Measurements from ENCODE around the gene MMP12. TPM values are rescaled to one million over a fixed set of nuclear protein-coding genes. Genes with fewer than 3 reads are reported as not detected.

MMP12 gene
- total RNA-seq, 1 experiment from 2014 or later = not detected

GRCh38 chr11:102840018-102840417 is 34.8 kb downstream of the MMP12 start:
- Mint-ChIP-seq H3K27me3 (ENCODE audit: low read depth) (no peaks in the 10 kb centered on the region), H3K4me3 (no peak overlapping the region)
- no peak for DNase-seq

More at GRCh38 chr11:102840018-102840417, 34.8 kb downstream of the MMP12 start:
- Histone ChIP-seq H2BK120ac (ENCODE audit: low read depth, low read length, poor library complexity, severe bottlenecking) (no peak overlapping the region), H3K56ac (ENCODE audit: insufficient read length, low read depth, low read length) (no peak overlapping the region), H3K27me3 (ENCODE audit: insufficient read depth, low read length) (no peaks in the 10 kb centered on the region), H3K18ac (ENCODE audit: insufficient read length, low read depth, low read length) (no peak overlapping the region), H3K4me2 (ENCODE audit: insufficient read depth, insufficient read length, low read length) (no peak overlapping the region), H4K91ac (ENCODE audit: insufficient read length, low read depth, low read length) (no peak overlapping the region), H3K14ac (ENCODE audit: insufficient read depth, low read length) (no peak overlapping the region), H3K79me1 (ENCODE audit: insufficient read depth, low read depth, low read length, poor library complexity, severe bottlenecking) (no peaks in the 10 kb centered on the region), H2BK15ac (ENCODE audit: low read depth, low read length) (no peak overlapping the region), H3K27ac (ENCODE audit: insufficient read length, low read depth, low read length) (no peak overlapping the region), H3K9me3 (ENCODE audit: control insufficient read depth, low read depth, low read length) (no peaks in the 10 kb centered on the region), H3K23me2 (ENCODE audit: insufficient read length, low read depth, low read length, poor library complexity, severe bottlenecking) (no peaks in the 10 kb centered on the region), H3K79me2 (ENCODE audit: insufficient read depth, low read length) (no peaks in the 10 kb centered on the region), H2AFZ (ENCODE audit: low read length) (no peak overlapping the region), H2BK5ac (ENCODE audit: insufficient read length, low read length) (no peak overlapping the region), H2AK5ac (ENCODE audit: insufficient read length, low read length) (no peak overlapping the region), H4K20me1 (ENCODE audit: control insufficient read depth, insufficient read depth, insufficient read length) (no peaks in the 10 kb centered on the region), H3K23ac (ENCODE audit: insufficient read length, low read depth, low read length) (no peak overlapping the region), H2BK20ac (ENCODE audit: low read depth, low read length, poor library complexity, severe bottlenecking) (no peak overlapping the region), H3K4me1 (ENCODE audit: insufficient read depth, low read length) (peaks cover 3% of the 10 kb centered on the region; the same call in 1 of the 2 replicates), H4K8ac (replicated peaks; ENCODE audit: insufficient read length, low read depth, low read length) (no peak overlapping the region), H3K4ac (ENCODE audit: low read depth, low read length) (no peak overlapping the region), H4K5ac (ENCODE audit: insufficient read length, low read depth, low read length) (no peak overlapping the region), H3K9ac (ENCODE audit: extremely low read depth, insufficient read length, low read length) (no peak overlapping the region), H3T11ph (ENCODE audit: low read length) (no peak overlapping the region), H2BK12ac (ENCODE audit: insufficient read length, low read depth, low read length) (no peak overlapping the region)
- H3K4me1 Mint-ChIP-seq = peaks cover 18 to 21% of the 10 kb centered on the region in 2 experiments
- H3K9me3 Mint-ChIP-seq = no peaks in the 10 kb centered on the region
- no peak overlapping the region for H3K27ac Mint-ChIP-seq
- no peaks in the 10 kb centered on the region for H3K36me3 Mint-ChIP-seq (ENCODE audit: insufficient read depth in 1 of 3, low read depth in 3 of 3)
- WGBS (ENCODE audit: extremely low coverage, insufficient read length, low lambda C conversion rate) = no CpG with 5 or more reads among the region's 5 CpGs
- no peak for TF ChIP-seq CTCF (conservative IDR thresholded peaks at IDR 0.05)
